AG04450 (cell line): ENCODE measurements around the gene PATL2. TPM values are rescaled to one million over a fixed set of nuclear protein-coding genes. Genes with fewer than 3 reads are reported as not detected.

Source experiments
- CTCF ChIA-PET: fragments of 300-600, 350-600 bp; formaldehyde crosslinking; extraction: SDS; loops from one replicate; lab custom pipeline; 2022; ENCODE audit warnings: antibody characterized with exemption, inconsistent platforms; lab: Charles Lee
- POLR2A ChIA-PET: fragments of 350-600 bp; formaldehyde crosslinking; extraction: SDS; loops from one replicate; lab custom pipeline; 2021; ENCODE audit warnings: antibody characterized with exemption, inconsistent platforms; lab: Yijun Ruan, JAX
- DNase-seq: peaks from one replicate; pipeline ENCODE4 v3.0.0-alpha.2; 2011; ENCODE audit warnings: low read depth, low spot score
- H3K27ac ChIP-seq: one replicate; pipeline ENCODE4 v1.5.1; 2012; ENCODE audit warnings: low read depth, low read length, control low read depth
- H3K27me3 ChIP-seq: one replicate; pipeline ENCODE4 v1.6.0; 2012; ENCODE audit warnings: low read length; ENCODE audit not compliant: control insufficient read depth, insufficient read depth
- H3K4me3 ChIP-seq: 2 replicates; pipeline ENCODE4 v1.5.1; 2011; ENCODE audit warnings: mild to moderate bottlenecking, low read depth, low read length, control low read depth
- H3K9me3 ChIP-seq: 2 replicates; pipeline ENCODE4 v1.5.1; 2012; ENCODE audit warnings: low read length; ENCODE audit not compliant: control insufficient read depth, insufficient read depth
- CTCF ChIP-seq: IDR thresholded peaks from 2 replicates; pipeline ENCODE4 v1.5.1; 2011; ENCODE audit warnings: low read depth, low read length, control low read depth, inconsistent platforms
- polyA plus RNA-seq: library from polyadenylated mRNA; depleted of rRNA; stranded (reverse); fragments of >200 nt; gene quantifications from 2 replicates; pipeline ENCODE4 v1.2.3, GENCODE V29; 2011

The PATL2 gene
- polyA plus RNA-seq, 1 experiment = 0.50 TPM

DNA sequence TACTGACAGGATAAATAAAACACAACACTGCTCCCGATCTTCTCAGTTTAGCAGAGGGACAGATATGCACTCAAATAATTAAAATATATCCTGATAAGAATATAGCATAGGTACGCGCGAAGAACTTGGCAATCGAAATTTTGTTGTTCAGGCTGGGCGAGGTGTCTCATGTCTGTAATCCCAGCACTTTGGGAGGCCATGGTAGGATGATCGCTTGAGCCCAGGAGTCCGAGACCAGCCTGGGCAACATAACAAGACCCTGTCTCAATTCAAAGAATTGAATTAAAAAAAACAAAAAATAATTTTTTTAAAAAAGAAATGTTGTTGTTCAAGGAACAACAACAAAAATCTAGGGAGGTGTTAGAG lies 7.8 kb upstream of the PATL2 start:
- no peaks in the 10 kb centered on the region for H3K27me3 ChIP-seq
- H3K9me3 ChIP-seq = no peaks in the 10 kb centered on the region
- no peak overlapping the region for H3K27ac ChIP-seq
- DNase-seq = no peak
- no peak overlapping the region for H3K4me3 ChIP-seq
- ChIA-PET POLR2A (no interaction called here), CTCF (interaction anchor here (1.3 kb wide), 1 partner anchor 55 kb away, joined by 3 read pairs; the partner anchor contains the start of gene SPG11)
- no peak for TF ChIP-seq CTCF

DNA sequence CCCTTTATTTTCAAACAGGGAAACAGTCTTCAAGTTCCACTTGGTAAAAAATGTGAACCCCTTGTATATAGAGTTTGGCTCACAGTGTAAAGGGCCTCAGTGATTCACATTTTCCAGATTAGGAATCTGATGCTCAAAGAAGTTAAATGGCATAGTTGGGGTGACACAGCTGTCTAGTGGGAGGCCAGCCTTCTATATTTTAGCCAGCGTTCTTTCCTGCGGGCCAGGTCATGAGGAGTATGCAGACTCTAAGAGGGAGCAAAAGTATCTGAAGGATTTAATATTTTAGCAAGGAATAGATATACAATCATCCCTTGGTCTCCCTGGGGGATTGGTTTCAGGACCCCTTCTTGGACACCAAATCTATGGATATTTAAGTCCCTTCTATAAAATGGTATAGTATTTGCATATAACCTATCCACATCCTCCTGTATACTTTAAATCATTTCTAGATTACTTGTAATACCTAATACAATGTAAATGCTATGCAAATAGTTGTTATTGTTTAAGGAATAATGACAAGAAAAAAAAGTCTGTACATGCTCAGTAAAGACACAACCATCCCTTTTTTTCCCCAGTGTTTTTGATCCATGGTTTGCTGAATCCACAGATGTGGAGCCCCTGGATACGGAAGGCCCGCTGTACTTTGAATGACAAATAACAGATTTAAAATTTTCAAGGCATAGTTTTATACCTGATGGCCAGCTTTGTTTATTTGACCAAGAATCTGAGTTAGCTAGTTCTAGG lies 7.2 kb upstream of the PATL2 start:
- no peaks in the 10 kb centered on the region for H3K27me3 ChIP-seq
- DNase-seq = no peak
- no peaks in the 10 kb centered on the region for H3K9me3 ChIP-seq
- H3K27ac ChIP-seq = no peak overlapping the region
- no peak overlapping the region for H3K4me3 ChIP-seq
- ChIA-PET POLR2A (no interaction called here), CTCF (interaction anchor here (1.3 kb wide), 1 partner anchor 55 kb away, joined by 3 read pairs; the partner anchor contains the start of gene SPG11)
- TF ChIP-seq CTCF = no peak

- Histone ChIP-seq H3K27me3 (no peaks in the 10 kb centered on the region), H3K27ac (no peak overlapping the region), H3K4me3 (no peak overlapping the region), H3K9me3 (no peaks in the 10 kb centered on the region)
- ChIA-PET CTCF (no interaction called here), POLR2A (no interaction called here)
- no peak for TF ChIP-seq CTCF
- DNase-seq = no peak
These were observed 6.0 kb upstream of the PATL2 start for GRCh38 chr15:44716983-44717602.

- H3K27me3 ChIP-seq = no peaks in the 10 kb centered on the region
- TF ChIP-seq CTCF = no peak
- no peak overlapping the region for H3K27ac ChIP-seq
- no peak overlapping the region for H3K4me3 ChIP-seq
- CTCF ChIA-PET = interaction anchor here (0.5 to 4.3 kb wide), 3 partner anchors 12 to 23 kb away, joined by 4 to 34 read pairs (median 7); no protein-coding TSS in a partner anchor
- no peak for DNase-seq
- POLR2A ChIA-PET = interaction anchor here (0.6 kb wide), 1 partner anchor 22 kb away, joined by 8 read pairs; no protein-coding TSS in a partner anchor
- H3K9me3 ChIP-seq = no peaks in the 10 kb centered on the region; the same call in 1 of the 2 replicates
These were observed 4.7 kb upstream of the PATL2 start for GRCh38 chr15:44715797-44716334.
